SU-DHL-6 (cell line): ENCODE data around the gene TMEM40.

ENCODE experiments used
- H2AFZ ChIP-seq: fragments of 200-600 bp; sonication (generic); 2 replicates; pipeline ENCODE4 v1.6.1; 2014; ENCODE audit warnings: low read depth, mild to moderate bottlenecking, moderate library complexity, mixed read lengths, antibody characterized with exemption, low read length; ENCODE audit not compliant: severe bottlenecking
- H3F3A ChIP-seq: fragments of 200-600 bp; shearing (Covaris generic); 2 replicates; pipeline ENCODE4 v1.6.0; 2016; ENCODE audit warnings: antibody characterized with exemption, mild to moderate bottlenecking; ENCODE audit not compliant: insufficient read depth
- H3K27ac ChIP-seq: fragments of 200-600 bp; sonication (generic); 2 replicates; pipeline ENCODE4 v1.5.1; 2016; ENCODE audit warnings: low read depth, mild to moderate bottlenecking, low read length, moderate library complexity, mixed read lengths
- H3K27me3 ChIP-seq: fragments of 200-600 bp; sonication (generic), shearing (Covaris generic); 2 replicates; pipeline ENCODE4 v1.6.0; 2014; ENCODE audit warnings: mild to moderate bottlenecking, low read length
- H3K36me3 ChIP-seq: fragments of 200-600 bp; sonication (generic); 2 replicates; pipeline ENCODE4 v1.6.1; 2014; ENCODE audit warnings: mild to moderate bottlenecking, low read length, mixed read lengths
- H3K4me2 ChIP-seq: fragments of 300-600, 200-600 bp; shearing (Covaris generic), sonication (generic); 2 replicates; pipeline ENCODE4 v1.6.0; 2014; ENCODE audit warnings: low read length, low read depth, mild to moderate bottlenecking; ENCODE audit not compliant: poor library complexity, severe bottlenecking
- H3K4me3 ChIP-seq: fragments of 200-600 bp; sonication (generic); 2 replicates; pipeline ENCODE4 v1.5.1; 2014; ENCODE audit warnings: antibody characterized with exemption, low read length, mild to moderate bottlenecking, mixed read lengths; ENCODE audit not compliant: insufficient read depth, poor library complexity, severe bottlenecking
- H3K79me2 ChIP-seq: fragments of 200-600 bp; sonication (generic); 2 replicates; pipeline ENCODE4 v1.6.1; 2014; ENCODE audit warnings: mild to moderate bottlenecking, low read length, moderate library complexity; ENCODE audit not compliant: insufficient read depth
- H3K9ac ChIP-seq: fragments of 200-600 bp; sonication (generic); 2 replicates; pipeline ENCODE4 v1.7.0; 2014; ENCODE audit warnings: mild to moderate bottlenecking, low read length
- H3K9me2 ChIP-seq: fragments of 200-600 bp; sonication (generic); replicated peaks from 2 replicates; pipeline ENCODE4 v1.6.1; 2014; ENCODE audit warnings: low read length; ENCODE audit not compliant: insufficient read depth
- H3K9me3 ChIP-seq: fragments of 200-600 bp; sonication (generic); 2 replicates; pipeline ENCODE4 v1.6.1; 2014; ENCODE audit warnings: low read length, mixed read lengths; ENCODE audit not compliant: insufficient read depth
- H4K20me1 ChIP-seq: fragments of 200-600 bp; sonication (generic); 2 replicates; pipeline ENCODE4 v1.6.1; 2014; ENCODE audit warnings: low read depth, mild to moderate bottlenecking, antibody characterized with exemption, low read length, moderate library complexity, mixed read lengths
- EZH2phosphoT487 ChIP-seq: fragments of 200-600 bp; sonication (generic), shearing (Covaris generic); conservative IDR thresholded peaks from 2 replicates; pipeline ENCODE4 v1.6.1; 2018; ENCODE audit warnings: mild to moderate bottlenecking, antibody characterized with exemption, low read length, moderate library complexity, mixed read lengths
- TF ChIP-seq, protein P1 (sequence below): fragments of 200-600 bp; sonication (generic); IDR thresholded peaks from one replicate; pipeline ENCODE4 v1.5.1; 2017; ENCODE audit warnings: antibody characterized with exemption, mild to moderate bottlenecking, low read length, moderate library complexity; ENCODE audit not compliant: insufficient read depth, poor library complexity, severe bottlenecking

TMEM40 gene

DNA sequence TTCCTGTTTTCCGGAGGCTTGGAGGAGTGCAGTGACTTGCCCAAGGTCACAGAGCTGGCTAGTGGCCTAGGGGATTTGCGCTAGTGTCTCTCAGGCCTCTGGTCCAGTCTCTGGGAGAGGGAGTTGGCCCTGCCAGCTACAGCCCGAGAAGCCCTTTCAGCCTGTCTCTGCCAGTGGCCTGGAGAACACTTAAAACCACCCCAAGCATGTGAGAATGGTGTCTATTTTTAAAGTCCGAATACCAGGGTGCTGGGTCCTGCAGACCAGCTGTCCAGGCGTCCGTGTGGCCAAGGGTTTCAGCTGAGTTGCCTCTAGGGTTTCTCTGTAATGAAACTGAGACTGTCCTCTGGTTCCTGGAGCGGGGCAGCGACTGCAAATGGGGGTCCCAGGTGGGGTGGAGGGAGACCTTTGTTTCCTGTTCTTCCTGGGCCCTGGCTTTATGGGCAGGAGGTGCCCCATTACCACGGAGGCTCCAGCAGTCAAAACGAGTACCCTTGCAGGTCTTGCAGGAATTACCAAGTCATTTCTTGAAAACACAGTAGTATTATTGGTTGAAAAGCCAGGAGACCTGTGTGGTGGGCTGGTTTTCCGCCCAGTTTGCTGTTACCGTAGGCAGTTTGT lies 39.6 kb upstream of the TMEM40 start:
- 0 out of 2 replicates have a peak, but pooled peaks cover 3% of the 10 kb centered on the region for H3F3A ChIP-seq
- no peaks in the 10 kb centered on the region for H4K20me1 ChIP-seq
- no peak for TF ChIP-seq EZH2phosphoT487
- TF ChIP-seq, protein P1, sequence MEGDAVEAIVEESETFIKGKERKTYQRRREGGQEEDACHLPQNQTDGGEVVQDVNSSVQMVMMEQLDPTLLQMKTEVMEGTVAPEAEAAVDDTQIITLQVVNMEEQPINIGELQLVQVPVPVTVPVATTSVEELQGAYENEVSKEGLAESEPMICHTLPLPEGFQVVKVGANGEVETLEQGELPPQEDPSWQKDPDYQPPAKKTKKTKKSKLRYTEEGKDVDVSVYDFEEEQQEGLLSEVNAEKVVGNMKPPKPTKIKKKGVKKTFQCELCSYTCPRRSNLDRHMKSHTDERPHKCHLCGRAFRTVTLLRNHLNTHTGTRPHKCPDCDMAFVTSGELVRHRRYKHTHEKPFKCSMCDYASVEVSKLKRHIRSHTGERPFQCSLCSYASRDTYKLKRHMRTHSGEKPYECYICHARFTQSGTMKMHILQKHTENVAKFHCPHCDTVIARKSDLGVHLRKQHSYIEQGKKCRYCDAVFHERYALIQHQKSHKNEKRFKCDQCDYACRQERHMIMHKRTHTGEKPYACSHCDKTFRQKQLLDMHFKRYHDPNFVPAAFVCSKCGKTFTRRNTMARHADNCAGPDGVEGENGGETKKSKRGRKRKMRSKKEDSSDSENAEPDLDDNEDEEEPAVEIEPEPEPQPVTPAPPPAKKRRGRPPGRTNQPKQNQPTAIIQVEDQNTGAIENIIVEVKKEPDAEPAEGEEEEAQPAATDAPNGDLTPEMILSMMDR, result no peak
- no peaks in the 10 kb centered on the region for H3K9me2 ChIP-seq
- H3K4me2 ChIP-seq, result no peak overlapping the region
- H2AFZ ChIP-seq, result no peak overlapping the region
- no peaks in the 10 kb centered on the region for H3K9me3 ChIP-seq
- H3K9ac ChIP-seq, result no peak overlapping the region
- no peaks in the 10 kb centered on the region for H3K27me3 ChIP-seq
- no peaks in the 10 kb centered on the region for H3K36me3 ChIP-seq
- no peak overlapping the region for H3K4me3 ChIP-seq
- H3K27ac ChIP-seq, result no peak overlapping the region
- H3K79me2 ChIP-seq, result no peaks in the 10 kb centered on the region

DNA sequence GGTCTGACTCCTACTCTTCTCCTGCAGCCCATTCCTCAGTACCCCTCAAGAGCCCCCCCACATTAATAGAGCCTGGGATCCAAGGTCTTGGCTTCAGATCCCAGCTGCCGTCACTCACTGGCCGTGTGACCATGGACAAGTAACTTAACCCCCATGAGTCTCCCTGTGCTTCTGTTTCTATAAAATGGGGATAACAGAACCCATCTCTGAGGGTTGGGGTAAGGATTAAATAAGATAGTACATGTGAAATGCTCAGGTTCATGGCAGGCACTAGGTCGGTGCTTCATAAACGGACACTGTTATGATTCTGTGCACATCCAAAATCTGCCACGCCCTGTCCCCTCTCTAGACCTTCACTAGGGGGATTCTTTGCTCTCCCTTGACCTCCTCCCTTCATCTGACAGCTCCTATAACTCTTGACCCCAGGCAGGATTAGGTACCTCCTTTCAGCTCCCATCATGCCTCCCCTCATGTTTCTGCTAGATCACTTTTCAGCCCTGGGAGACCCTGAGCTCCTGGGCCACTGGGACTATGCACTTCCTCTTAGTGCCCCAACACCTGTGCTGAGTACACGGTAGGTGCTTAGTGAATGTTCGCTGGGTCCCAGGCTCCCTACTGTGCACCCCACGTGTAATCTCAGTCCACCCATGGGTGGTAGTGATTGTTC lies 39.0 kb upstream of the TMEM40 start:
- H3K9me2 ChIP-seq, result no peaks in the 10 kb centered on the region
- no peak overlapping the region for H3K4me3 ChIP-seq
- no peaks in the 10 kb centered on the region for H3K27me3 ChIP-seq
- no peaks in the 10 kb centered on the region for H3K9me3 ChIP-seq
- H3K9ac ChIP-seq, result no peak overlapping the region
- H2AFZ ChIP-seq, result no peak overlapping the region
- no peaks in the 10 kb centered on the region for H3K36me3 ChIP-seq
- H3K79me2 ChIP-seq, result no peaks in the 10 kb centered on the region
- no peak overlapping the region for H3K27ac ChIP-seq
- no peak overlapping the region for H3K4me2 ChIP-seq
- 0 out of 2 replicates have a peak, but pooled peaks cover 3% of the 10 kb centered on the region for H3F3A ChIP-seq
- TF ChIP-seq, protein P1, result no peak
- H4K20me1 ChIP-seq, result no peaks in the 10 kb centered on the region

DNA sequence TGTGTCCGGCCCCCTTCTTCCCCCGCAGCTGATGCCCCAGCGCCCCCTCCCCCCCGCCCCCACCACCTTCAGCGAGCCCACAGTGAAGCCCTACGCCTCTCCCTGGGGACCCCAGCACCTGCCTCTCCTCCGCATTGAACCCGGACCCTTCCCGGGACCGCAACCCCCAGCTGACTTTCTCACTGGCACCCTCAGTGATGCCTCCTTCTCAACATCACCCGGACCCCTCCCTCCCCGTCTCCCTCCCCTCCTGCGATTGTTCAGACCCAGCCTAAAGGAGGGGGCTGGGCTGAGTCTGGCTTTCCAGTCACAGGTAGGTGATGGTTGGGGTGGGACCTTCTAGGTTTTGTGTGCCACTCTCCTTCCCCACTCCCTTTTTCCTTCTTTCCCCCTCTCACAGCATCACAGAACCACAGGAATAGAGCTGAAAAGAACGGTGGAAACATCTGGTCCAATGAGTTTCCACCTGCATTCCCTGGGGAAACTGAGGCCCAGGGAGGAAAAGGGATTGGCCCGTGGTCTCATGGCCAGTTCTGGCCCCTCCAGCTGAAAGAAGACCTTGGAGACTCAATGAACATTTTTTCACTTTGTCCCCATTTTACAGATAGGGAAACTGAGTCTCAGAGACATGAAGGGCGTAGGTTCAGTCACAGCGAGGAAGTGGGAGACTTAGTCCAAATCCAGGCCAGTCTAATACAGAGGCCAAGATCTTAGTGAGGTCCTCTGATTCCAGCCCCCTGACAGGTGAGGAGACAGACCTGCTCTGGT lies 38.2 kb upstream of the TMEM40 start:
- Histone ChIP-seq H3K4me3 (no peak overlapping the region), H3K4me2 (no peak overlapping the region), H3K27ac (no peak overlapping the region), H3K27me3 (no peaks in the 10 kb centered on the region), H2AFZ (no peak overlapping the region), H3K9me2 (no peaks in the 10 kb centered on the region), H3K9ac (no peak overlapping the region), H3F3A (0 out of 2 replicates have a peak, but pooled peaks cover 3% of the 10 kb centered on the region), H3K9me3 (no peaks in the 10 kb centered on the region), H4K20me1 (no peaks in the 10 kb centered on the region), H3K79me2 (no peaks in the 10 kb centered on the region), H3K36me3 (no peaks in the 10 kb centered on the region)
- TF ChIP-seq, protein P1, result no peak
- TF ChIP-seq EZH2phosphoT487, result no peak
